Measurements from ENCODE around the gene ACSS1.
"Not testable (repeated sequence)": the region's sequence is repeated elsewhere in the genome, so short reads cannot be mapped to it uniquely, and the experiment has no call there.

ACSS1 gene

GRCh38 chr20:25009218-25010145 is 48.5 kb downstream of the ACSS1 start:
- DNase-seq, result no peak

DNA sequence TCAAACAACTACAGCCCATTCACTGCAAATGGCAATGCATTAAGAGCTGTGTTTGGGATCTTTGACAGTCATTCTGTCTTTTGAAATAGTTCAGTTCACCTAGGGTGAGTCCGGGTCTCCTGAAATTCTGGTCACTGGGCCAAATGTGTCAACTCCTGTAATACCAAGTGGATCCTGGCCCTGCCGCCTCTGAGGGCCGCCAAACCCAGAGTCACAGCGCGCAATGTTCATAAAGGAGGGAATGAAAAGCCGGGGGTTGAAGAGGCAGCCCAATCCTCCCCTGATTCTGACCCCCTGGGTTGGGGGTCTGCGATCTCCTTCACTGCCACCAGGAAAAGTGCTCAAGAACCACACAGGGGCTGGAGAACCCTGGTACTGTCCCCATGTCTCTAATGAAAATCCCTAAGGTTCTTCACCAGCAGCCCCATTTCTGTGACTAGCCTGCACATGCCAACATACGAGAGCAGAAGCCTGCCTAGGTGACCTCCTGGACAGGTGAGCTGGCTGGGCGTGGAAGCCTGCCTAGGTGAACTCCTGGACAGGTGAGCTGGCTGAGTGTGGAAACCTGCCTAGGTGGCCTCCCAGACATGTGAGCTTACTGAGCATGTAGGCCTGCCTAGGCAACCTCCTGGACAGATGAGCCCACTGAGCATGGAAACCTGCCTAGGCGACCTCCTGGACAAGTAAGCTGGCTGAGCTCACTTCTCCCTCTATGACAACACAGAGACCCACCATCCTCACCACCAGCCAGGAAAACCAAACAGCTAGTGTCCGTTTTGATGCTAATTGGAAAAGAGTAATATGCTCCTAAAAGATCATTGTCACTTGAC is 49.3 kb downstream of the ACSS1 start:
- no peak for DNase-seq

GRCh38 chr20:25007491-25008305 is 50.2 kb downstream of the ACSS1 start:
- DNase-seq, result no peak

DNA sequence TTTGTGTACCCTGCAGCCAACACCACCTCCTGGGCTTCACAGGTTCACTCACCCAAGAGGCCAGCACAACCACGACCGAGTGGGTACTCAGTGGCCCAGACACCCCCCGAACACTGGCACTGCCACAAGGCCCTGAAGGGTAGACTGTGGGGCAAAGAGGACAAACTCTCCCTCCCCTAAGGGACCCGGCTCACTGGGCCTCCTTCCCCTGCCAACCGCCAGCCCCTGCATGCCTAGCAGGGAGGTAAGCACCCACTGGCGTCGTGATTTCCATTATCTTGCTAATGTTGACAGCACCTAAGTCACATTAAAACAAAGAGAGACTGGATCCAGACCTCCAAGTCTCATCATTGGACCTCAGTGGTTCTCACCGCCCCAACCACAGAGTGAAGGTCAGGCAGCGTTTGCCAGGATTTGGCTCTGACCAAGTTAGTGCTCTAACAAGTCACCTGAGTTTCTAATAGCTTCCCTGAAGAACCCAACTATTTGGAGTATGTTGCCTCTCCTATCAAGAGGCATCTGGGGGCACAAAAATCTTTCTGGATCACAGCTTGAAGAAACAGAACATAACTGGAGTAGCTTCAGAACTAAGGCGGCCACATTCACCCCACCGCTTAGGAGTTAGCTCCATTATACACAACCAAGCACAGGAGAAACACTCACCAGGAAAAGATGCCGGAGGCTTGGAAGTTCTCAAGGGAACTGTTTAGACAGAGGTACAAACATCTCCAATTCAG is 51.3 kb downstream of the ACSS1 start:
- no peak for DNase-seq

- DNase-seq, result no peak
Observed at GRCh38 chr20:25005661-25006060, 52.3 kb downstream of the ACSS1 start.

DNA sequence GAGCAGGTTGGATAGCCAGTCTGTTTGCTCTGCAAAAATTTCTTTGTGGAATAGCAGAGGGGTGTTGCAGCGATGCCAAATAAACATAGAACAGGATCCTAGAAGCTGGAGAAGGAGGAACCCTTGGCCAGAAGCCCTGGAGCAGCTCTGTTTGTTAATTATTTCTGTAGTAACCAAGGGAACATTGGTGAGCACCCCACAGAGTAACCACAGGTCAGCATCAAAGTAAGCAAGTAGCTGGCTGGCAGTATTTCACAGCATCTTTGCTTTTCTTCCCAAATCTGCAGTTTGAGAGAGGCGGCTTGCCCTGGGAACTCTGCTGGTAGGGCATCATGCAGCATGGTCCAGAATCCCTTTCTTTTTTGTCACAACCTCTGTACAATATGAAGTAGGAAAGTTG is 52.7 kb downstream of the ACSS1 start:
- DNase-seq, result no peak

DNA sequence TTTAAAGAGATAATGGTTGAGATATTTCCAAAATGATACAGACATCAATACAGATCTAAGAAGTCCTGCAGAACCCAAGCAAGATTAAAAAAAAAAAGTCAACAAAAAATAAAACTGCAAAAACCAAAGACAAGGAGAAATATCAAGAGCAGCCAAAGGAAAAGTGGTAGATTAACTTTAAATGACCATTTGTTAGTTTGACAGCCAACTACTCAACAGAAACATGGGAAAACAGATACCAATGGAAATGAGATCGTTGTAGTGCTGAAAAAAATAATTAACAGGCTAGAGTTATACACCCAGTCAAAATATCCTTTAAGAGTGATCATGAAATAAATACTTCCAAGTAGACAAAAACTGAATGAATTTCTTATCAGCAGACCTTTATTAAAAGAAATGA is 54.9 kb downstream of the ACSS1 start:
- no peak for DNase-seq

GRCh38 chr20:25001323-25001722 is 56.6 kb downstream of the ACSS1 start:
- DNase-seq, result not testable (repeated sequence)

GRCh38 chr20:25000268-25000801 is 57.6 kb downstream of the ACSS1 start:
- DNase-seq, result no peak

DNA sequence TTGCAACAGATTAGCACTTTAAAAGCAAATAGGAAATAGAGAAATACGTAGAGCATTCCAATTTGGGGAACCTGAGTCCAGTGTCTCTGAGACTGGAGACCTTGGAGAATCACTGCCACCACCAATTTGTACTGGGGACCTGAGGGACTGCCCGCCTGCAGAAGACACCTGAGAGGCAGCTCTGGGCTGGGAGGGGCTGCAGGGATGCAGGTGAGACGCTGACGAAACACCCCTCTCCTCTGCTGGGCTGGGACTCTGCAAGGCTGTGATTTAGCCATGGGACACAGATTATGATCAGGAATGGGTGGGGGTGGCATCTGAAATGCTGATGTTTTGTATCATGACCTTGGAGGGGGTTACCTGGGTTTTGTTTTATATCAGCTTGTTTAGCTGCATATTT is 58.4 kb downstream of the ACSS1 start:
- no peak for DNase-seq

DNA sequence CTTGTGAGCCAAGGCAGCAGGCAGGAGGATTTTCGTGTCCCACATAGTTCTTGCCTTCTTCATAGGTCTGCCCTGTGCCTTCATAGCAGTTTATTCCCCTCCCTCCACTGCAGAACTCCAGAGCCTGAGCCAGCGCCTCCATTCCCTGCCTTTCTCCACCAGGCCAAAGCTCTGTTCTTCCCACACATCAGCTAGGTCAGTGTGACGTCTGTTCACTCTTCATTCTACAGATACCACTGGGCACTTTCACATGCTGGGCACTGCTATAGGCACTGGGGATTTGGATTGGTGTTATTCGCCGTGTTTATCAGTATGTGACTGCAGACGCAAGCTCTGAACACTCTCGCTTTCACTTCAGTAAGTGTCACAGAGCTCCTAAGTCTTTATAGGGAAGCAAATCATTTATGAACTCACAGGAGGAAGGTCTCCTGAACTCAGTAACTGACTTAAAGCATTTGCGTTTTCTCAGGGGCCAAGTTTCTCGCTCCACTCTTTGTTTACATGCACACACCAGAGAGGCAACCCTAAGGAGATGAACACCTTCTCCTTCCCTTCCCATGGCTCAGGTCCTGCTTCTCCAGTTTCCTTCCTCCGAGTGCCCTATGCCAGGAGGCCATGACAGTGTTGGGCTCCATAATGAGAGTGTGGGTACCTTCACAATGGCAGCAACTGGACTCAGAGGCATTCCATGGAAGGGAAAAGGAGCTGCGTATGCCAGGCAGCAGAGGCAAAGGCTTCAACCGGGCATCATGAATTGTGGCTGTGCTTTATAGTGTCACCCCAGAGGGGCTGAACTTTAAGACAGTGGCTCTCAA is 59.1 kb downstream of the ACSS1 start:
- no peak for DNase-seq

GRCh38 chr20:24998121-24998520 is 59.8 kb downstream of the ACSS1 start:
- DNase-seq, result no peak

DNA sequence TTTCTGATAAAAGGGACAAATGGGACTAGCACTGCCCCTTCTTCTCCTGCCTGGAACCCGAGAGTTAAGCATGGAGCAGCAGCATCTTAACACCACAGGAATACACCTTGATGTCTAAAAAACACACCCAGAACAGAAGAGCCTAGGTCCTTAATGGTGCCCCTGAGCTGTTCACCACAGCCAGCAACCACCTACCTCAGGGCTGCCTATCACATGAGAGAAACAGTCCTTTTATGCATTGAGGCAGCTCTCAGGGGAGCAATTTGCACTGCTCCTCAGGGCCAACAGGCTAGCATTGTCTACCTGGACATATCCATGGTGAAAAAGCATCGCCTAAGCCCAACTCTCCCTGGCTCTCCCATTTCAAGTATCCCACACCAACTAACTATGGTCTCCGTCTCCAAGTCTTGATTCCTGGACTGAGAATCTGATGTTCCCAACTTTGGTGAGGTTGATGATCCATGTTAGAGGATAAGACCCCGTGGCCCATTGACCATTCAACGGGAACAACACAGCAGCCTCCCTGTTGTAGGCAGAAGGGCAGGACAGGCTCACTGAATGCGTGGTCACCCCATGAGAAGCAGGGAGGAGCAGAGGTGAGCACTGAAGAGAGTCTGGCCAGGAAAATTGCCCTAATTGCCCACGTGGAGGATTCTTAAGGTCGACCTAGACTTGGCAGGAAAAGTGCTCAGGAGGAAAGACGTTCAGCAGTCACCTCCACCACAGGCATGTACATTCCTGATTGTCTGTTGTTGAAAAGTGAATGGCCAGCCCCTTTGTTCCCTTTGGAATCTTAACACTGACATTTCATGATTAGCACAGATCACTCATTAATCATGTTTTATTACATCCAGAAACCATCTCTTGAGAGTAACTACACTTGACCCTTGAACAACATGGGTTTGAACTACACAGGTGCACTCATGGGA is 61.2 kb downstream of the ACSS1 start:
- no peak for DNase-seq

DNA sequence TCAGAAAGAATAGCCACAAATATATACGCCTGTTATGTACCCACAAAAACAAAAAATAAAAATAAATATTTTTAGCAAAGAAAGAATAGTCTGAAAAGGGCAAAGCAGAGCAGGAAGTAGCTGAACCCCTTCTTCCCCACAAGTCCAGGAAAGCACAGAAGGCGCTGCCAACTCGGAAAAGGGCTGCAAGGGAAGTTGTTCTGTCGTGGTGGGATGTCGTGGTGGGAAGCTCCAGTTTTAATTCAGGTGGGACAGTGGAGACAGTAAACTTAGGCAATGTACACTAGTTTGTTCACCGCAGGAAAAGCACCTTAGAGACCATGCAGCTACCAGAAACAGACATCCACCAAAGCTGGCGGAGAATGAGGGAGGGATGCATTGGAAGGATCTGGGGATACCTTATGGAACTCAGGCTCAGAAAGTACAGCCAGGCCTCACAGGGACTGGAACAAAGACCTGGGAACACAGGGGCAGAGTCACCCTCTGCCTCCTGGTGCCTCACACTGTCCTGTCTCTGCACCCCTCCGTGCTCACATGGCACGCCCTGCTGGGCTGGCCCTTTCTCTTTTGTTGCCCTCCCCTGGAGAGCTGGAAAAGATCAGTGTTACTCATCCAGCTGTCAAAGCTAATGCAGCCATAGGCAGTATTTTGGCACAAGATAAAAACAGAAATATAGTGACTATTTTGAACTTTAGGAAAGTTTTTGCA is 62.0 kb downstream of the ACSS1 start:
- DNase-seq, result no peak

GRCh38 chr20:24994470-24995368 is 63.2 kb downstream of the ACSS1 start:
- DNase-seq, result peak; percentile 80 to 83

DNA sequence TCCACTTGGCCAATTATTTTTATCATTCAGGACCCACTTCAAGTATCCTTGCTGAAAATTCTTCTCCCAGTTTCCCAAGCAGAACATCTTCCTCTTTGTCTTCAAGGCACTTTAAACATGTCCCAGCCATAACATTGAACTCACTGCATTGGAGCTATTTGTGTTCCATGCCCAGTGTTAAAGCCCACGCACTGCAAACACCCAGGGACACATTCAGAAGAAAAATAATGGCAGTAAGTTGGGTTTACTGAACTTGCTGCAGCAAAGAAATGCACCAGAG is 63.8 kb downstream of the ACSS1 start:
- DNase-seq, result no peak

DNA sequence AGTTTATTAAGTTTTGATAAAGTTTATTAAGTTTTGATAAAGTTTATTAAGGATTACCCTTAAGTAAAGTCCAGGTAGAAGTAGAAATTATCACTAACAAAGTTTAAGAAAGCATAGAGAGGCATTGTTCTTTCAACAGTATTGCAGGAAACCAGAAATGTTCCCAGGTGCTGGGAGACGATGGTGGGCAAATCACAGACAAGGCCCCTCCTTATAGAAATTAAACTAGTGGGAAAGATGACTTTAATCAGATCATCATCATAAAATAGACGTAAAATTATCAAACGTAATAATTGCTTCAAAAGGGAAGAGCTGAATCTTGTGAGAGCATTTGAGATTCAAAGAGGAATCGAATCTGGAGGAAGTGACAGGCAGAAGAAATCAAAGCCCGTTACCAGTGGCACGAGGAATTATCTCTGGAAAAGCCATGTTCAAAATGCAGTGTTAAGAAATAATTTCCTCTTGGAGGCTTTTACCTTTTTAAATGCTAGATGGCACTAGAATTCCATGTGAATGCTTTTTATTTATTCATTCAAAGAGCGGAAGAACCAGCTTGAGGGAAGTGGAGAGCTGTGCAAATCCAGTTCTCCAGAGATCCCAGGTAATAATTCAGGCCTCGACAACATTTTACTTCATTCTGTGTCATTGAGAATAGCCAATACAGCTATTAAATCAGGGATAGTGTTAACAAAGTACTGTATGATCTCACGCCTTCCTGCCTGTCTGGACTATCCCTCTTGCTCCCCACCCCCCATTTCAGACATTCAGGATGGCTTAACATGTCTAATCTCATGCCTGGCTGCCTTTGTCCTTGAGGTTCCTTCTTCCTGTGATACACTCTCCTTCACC is 64.4 kb downstream of the ACSS1 start:
- DNase-seq, result no peak
